Measurements from ENCODE around the gene CRTC1. TPM values are rescaled to one million over a fixed set of nuclear protein-coding genes. Genes with fewer than 3 reads are reported as not detected.

Gene CRTC1
- total RNA-seq, 1 experiment from 2014 or later, result 12.3 TPM

GRCh38 chr19:18704971-18705370, 21.5 kb downstream of the CRTC1 start (continued):
- TF ChIP-seq ARID4B (CRISPR knock-in tag; IDR thresholded peaks at IDR 0.05; ENCODE audit: borderline replicate concordance) (no peak), EMX1 (CRISPR knock-in tag; IDR thresholded peaks at IDR 0.05) (no peak), ZNF317 (CRISPR knock-in tag; IDR thresholded peaks at IDR 0.05; ENCODE audit: borderline replicate concordance, low read depth) (no peak), STAT6 (CRISPR knock-in tag; conservative IDR thresholded peaks at IDR 0.05; ENCODE audit: low read depth) (no peak), ZNF263 (CRISPR knock-in tag; IDR thresholded peaks at IDR 0.05; ENCODE audit: low read depth) (no peak), SMAD4 (CRISPR knock-in tag; IDR thresholded peaks at IDR 0.05) (no peak), HMGXB4 (CRISPR knock-in tag; IDR thresholded peaks at IDR 0.05) (no peak), PRDM15 (CRISPR knock-in tag; IDR thresholded peaks at IDR 0.05) (no peak), ERG (CRISPR knock-in tag; IDR thresholded peaks at IDR 0.05) (no peak)

GRCh38 chr19:18708452-18709231, 25.2 kb downstream of the CRTC1 start:
- H3K4me1 Mint-ChIP-seq, result peaks cover 10% of the 10 kb centered on the region
- POLR2A ChIA-PET, result no interaction called here
- CTCF ChIA-PET, result no interaction called here
- ATAC-seq (no peak), DNase-seq (ENCODE audit: low spot score) (no peak)
- no peaks in the 10 kb centered on the region for H3K9me3 Mint-ChIP-seq
- H3K4me3 Mint-ChIP-seq, result no peak overlapping the region
- peak overlapping the region; percentile 23; the same call in 1 of the 2 replicates for H3K27ac Mint-ChIP-seq
- no peaks in the 10 kb centered on the region for H3K36me3 Mint-ChIP-seq
- H3K27me3 Mint-ChIP-seq (ENCODE audit: low read depth), result no peaks in the 10 kb centered on the region
- TF ChIP-seq FOXJ3 (CRISPR knock-in tag; IDR thresholded peaks at IDR 0.05; ENCODE audit: borderline replicate concordance) (no peak), ZNF281 (CRISPR knock-in tag; IDR thresholded peaks at IDR 0.05) (no peak), CREB1 (CRISPR knock-in tag; IDR thresholded peaks at IDR 0.05) (no peak), GTF2I (CRISPR knock-in tag; conservative IDR thresholded peaks at IDR 0.05) (no peak), ZNF219 (CRISPR knock-in tag; IDR thresholded peaks at IDR 0.05; ENCODE audit: borderline replicate concordance) (no peak), NFE2L1 (CRISPR knock-in tag; IDR thresholded peaks at IDR 0.05) (no peak), CTCF (IDR thresholded peaks at IDR 0.05) (no peak)
